T-helper 17 cell (primary cell): ENCODE results near the gene OAS3. TPM values are rescaled to one million over a fixed set of nuclear protein-coding genes. Genes with fewer than 3 reads are reported as not detected.
"Not testable (repeated sequence)": the region's sequence is repeated elsewhere in the genome, so short reads cannot be mapped to it uniquely, and the experiment has no call there.

ENCODE experiments used
- ATAC-seq: fragments of 150-1000 bp; cut with Tn5 transposase; 2 replicates; pipeline ENCODE4 v1.10.0; 2021; ENCODE audit warnings: mild to moderate bottlenecking, moderate library complexity
- DNase-seq, 3 donors: peaks; one replicate each; pipeline versions ENCODE4 v3.0.0 to v3.0.0-alpha.2; 2020 to 2021
- H3K9me3 ChIP-seq: one replicate; pipeline ENCODE4 v1.7.0; 2013; ENCODE audit warnings: low read length, mild to moderate bottlenecking; ENCODE audit not compliant: control insufficient read depth, poor library complexity, severe bottlenecking
- H3K27ac Mint-ChIP-seq: one replicate; pipeline ENCODE4 v1.8.0; 2022; ENCODE audit warnings: mild to moderate bottlenecking, moderate library complexity, mixed read lengths
- H3K27me3 Mint-ChIP-seq: one replicate; pipeline ENCODE4 v1.8.0; 2022; ENCODE audit warnings: mixed read lengths
- H3K36me3 Mint-ChIP-seq: one replicate; pipeline ENCODE4 v1.8.0; 2022; ENCODE audit warnings: low read depth, mixed read lengths
- H3K4me1 Mint-ChIP-seq: one replicate; pipeline ENCODE4 v1.8.0; 2022; ENCODE audit warnings: mild to moderate bottlenecking, mixed read lengths
- H3K4me3 Mint-ChIP-seq: one replicate; pipeline ENCODE4 v1.8.0; 2022; ENCODE audit warnings: mild to moderate bottlenecking, moderate library complexity, mixed read lengths
- total RNA-seq, 4 donors: library from RNA in 2 of 4; stranded (reverse) in 2 of 4; gene quantifications; one replicate each; pipeline ENCODE4 v1.2.3 and lab custom pipeline; 2022 to 2026

OAS3 gene
- total RNA-seq, 2 donors from 2014 or later, result 26.6 to 28.6 TPM

- H3K4me1 Mint-ChIP-seq, result peaks cover 40% of the 10 kb centered on the region
- peaks cover 4% of the 10 kb centered on the region for H3K9me3 ChIP-seq
- ATAC-seq (no peak), DNase-seq (no peak)
- no peak overlapping the region for H3K4me3 Mint-ChIP-seq
- peak overlapping the region; percentile 83 for H3K27ac Mint-ChIP-seq
- H3K27me3 Mint-ChIP-seq, result no peaks in the 10 kb centered on the region
- H3K36me3 Mint-ChIP-seq, result peaks cover 16% of the 10 kb centered on the region
These were observed 48.1 kb downstream of the OAS3 start for GRCh38 chr12:112986291-112986800.

GRCh38 chr12:112987561-112987960 lies 49.3 kb downstream of the OAS3 start:
- Mint-ChIP-seq H3K4me3 (no peak overlapping the region), H3K27me3 (no peaks in the 10 kb centered on the region), H3K36me3 (peaks cover 22% of the 10 kb centered on the region), H3K27ac (peak overlapping the region; percentile 59), H3K4me1 (peaks cover 29% of the 10 kb centered on the region)
- H3K9me3 ChIP-seq, result peaks cover 4% of the 10 kb centered on the region
- no peak for DNase-seq
- ATAC-seq, result no peak

GRCh38 chr12:112988224-112988623 lies 50.0 kb downstream of the OAS3 start:
- Mint-ChIP-seq H3K36me3 (peaks cover 22% of the 10 kb centered on the region), H3K4me3 (no peak overlapping the region), H3K27me3 (no peaks in the 10 kb centered on the region), H3K27ac (peak overlapping the region; percentile 59), H3K4me1 (peaks cover 28% of the 10 kb centered on the region)
- no peak for ATAC-seq
- DNase-seq, result no peak
- H3K9me3 ChIP-seq, result peaks cover 4% of the 10 kb centered on the region

GRCh38 chr12:112988823-112989385 lies 50.6 kb downstream of the OAS3 start:
- not testable (repeated sequence) for H3K4me3 Mint-ChIP-seq, H3K27me3 Mint-ChIP-seq, DNase-seq, ATAC-seq, H3K9me3 ChIP-seq
- peaks cover 23% of the 10 kb centered on the region for H3K4me1 Mint-ChIP-seq
- H3K27ac Mint-ChIP-seq, result peak overlapping the region; percentile 65
- H3K36me3 Mint-ChIP-seq, result peaks cover 22% of the 10 kb centered on the region

- peak overlapping the region; percentile 65 for H3K27ac Mint-ChIP-seq
- no peaks in the 10 kb centered on the region for H3K27me3 Mint-ChIP-seq
- ATAC-seq, result no peak
- H3K36me3 Mint-ChIP-seq, result peaks cover 21% of the 10 kb centered on the region
- no peak for DNase-seq
- H3K4me1 Mint-ChIP-seq, result peaks cover 23% of the 10 kb centered on the region
- H3K4me3 Mint-ChIP-seq, result no peak overlapping the region
- no peaks in the 10 kb centered on the region for H3K9me3 ChIP-seq
These were observed 51.5 kb downstream of the OAS3 start for GRCh38 chr12:112989806-112990205.

- Mint-ChIP-seq H3K27ac (no peak overlapping the region), H3K4me3 (no peak overlapping the region)
These were observed 54.5 kb downstream of the OAS3 start for GRCh38 chr12:112992541-112993398.

GRCh38 chr12:112995008-112995407 lies 56.7 kb downstream of the OAS3 start:
- Mint-ChIP-seq H3K36me3 (peaks cover 27% of the 10 kb centered on the region), H3K27me3 (no peaks in the 10 kb centered on the region), H3K27ac (peak overlapping the region; percentile 39), H3K4me3 (no peak overlapping the region), H3K4me1 (peaks cover 9% of the 10 kb centered on the region)
- no peak for ATAC-seq
- no peak for DNase-seq
- H3K9me3 ChIP-seq, result no peaks in the 10 kb centered on the region

More at GRCh38 chr12:112992541-112993398, 54.5 kb downstream of the OAS3 start:
- no peaks in the 10 kb centered on the region for H3K9me3 ChIP-seq
- no peaks in the 10 kb centered on the region for H3K27me3 Mint-ChIP-seq
- H3K36me3 Mint-ChIP-seq, result peaks cover 31% of the 10 kb centered on the region
- DNase-seq (peak in 2 of 3 donors; percentile 11 to 41), ATAC-seq (peak; percentile 78)
- H3K4me1 Mint-ChIP-seq, result peaks cover 17% of the 10 kb centered on the region

GRCh38 chr12:112996501-112996900 lies 58.2 kb downstream of the OAS3 start:
- ATAC-seq (no peak), DNase-seq (no peak)
- no peak overlapping the region for H3K4me3 Mint-ChIP-seq
- H3K9me3 ChIP-seq, result no peaks in the 10 kb centered on the region
- H3K36me3 Mint-ChIP-seq, result peaks cover 26% of the 10 kb centered on the region
- H3K4me1 Mint-ChIP-seq, result peaks cover 9% of the 10 kb centered on the region
- H3K27ac Mint-ChIP-seq, result peak overlapping the region; percentile 68
- no peaks in the 10 kb centered on the region for H3K27me3 Mint-ChIP-seq

- peaks cover 9% of the 10 kb centered on the region for H3K4me1 Mint-ChIP-seq
- DNase-seq, result no peak
- H3K36me3 Mint-ChIP-seq, result peaks cover 23% of the 10 kb centered on the region
- no peak overlapping the region for H3K4me3 Mint-ChIP-seq
- no peak for ATAC-seq
- H3K27ac Mint-ChIP-seq, result no peak overlapping the region
- H3K27me3 Mint-ChIP-seq, result no peaks in the 10 kb centered on the region
- no peaks in the 10 kb centered on the region for H3K9me3 ChIP-seq
These were observed 59.2 kb downstream of the OAS3 start for GRCh38 chr12:112997506-112997905.

- no peak overlapping the region for H3K4me3 Mint-ChIP-seq
- ATAC-seq (peak; percentile 39), DNase-seq (no peak)
- peak overlapping the region; percentile 61 for H3K27ac Mint-ChIP-seq
- H3K9me3 ChIP-seq, result no peaks in the 10 kb centered on the region
- H3K36me3 Mint-ChIP-seq, result peaks cover 28% of the 10 kb centered on the region
- peaks cover 7% of the 10 kb centered on the region for H3K4me1 Mint-ChIP-seq
- no peaks in the 10 kb centered on the region for H3K27me3 Mint-ChIP-seq
These were observed 60.9 kb downstream of the OAS3 start for GRCh38 chr12:112998987-112999767.

- DNase-seq (no peak), ATAC-seq (no peak)
- Mint-ChIP-seq H3K4me3 (no peak overlapping the region), H3K36me3 (peaks cover 24% of the 10 kb centered on the region), H3K4me1 (peaks cover 3% of the 10 kb centered on the region), H3K27me3 (no peaks in the 10 kb centered on the region), H3K27ac (no peak overlapping the region)
- H3K9me3 ChIP-seq, result no peaks in the 10 kb centered on the region
These were observed 62.2 kb downstream of the OAS3 start for GRCh38 chr12:113000433-113000832.

GRCh38 chr12:113002155-113002554 lies 63.9 kb downstream of the OAS3 start:
- Mint-ChIP-seq H3K36me3 (peaks cover 22% of the 10 kb centered on the region), H3K4me1 (peaks cover 3% of the 10 kb centered on the region), H3K27me3 (no peaks in the 10 kb centered on the region), H3K4me3 (no peak overlapping the region), H3K27ac (no peak overlapping the region)
- no peaks in the 10 kb centered on the region for H3K9me3 ChIP-seq
- DNase-seq, result no peak
- ATAC-seq, result no peak

GRCh38 chr12:113002676-113003075 lies 64.4 kb downstream of the OAS3 start:
- ATAC-seq, result no peak
- H3K36me3 Mint-ChIP-seq, result peaks cover 18% of the 10 kb centered on the region
- peaks cover 3% of the 10 kb centered on the region for H3K4me1 Mint-ChIP-seq
- no peak for DNase-seq
- no peak overlapping the region for H3K27ac Mint-ChIP-seq
- no peak overlapping the region for H3K4me3 Mint-ChIP-seq
- H3K27me3 Mint-ChIP-seq, result no peaks in the 10 kb centered on the region
- no peaks in the 10 kb centered on the region for H3K9me3 ChIP-seq
